ENCODE data around the gene GLI3. TPM values are rescaled to one million over a fixed set of nuclear protein-coding genes. Genes with fewer than 3 reads are reported as not detected.

GLI3 gene
- polyA plus RNA-seq, 1 of the 3 experiments (the other 2 are of a cell fraction), result 0.08 TPM

DNA sequence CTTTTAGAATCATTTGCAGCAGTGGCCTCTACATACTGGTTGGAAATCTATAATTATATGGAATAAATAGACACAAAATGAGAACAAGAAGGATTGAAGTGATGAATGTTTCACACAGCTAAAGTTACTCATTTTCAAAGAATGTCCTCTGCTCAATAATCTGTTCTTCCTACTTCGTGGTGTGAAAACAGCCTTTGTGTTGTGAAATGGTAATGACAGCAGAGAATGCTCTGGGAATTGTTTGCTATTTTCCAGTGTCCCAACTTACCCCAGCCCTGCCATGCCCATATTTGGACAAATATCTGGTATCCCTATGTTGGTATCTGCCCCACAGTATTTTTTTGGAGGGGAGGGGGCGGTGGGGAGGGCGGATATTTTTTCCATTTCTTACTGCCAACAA lies 130.4 kb downstream of the GLI3 start:
- no peaks in the 10 kb centered on the region for H3K79me2 ChIP-seq (ENCODE audit: insufficient read depth)

DNA sequence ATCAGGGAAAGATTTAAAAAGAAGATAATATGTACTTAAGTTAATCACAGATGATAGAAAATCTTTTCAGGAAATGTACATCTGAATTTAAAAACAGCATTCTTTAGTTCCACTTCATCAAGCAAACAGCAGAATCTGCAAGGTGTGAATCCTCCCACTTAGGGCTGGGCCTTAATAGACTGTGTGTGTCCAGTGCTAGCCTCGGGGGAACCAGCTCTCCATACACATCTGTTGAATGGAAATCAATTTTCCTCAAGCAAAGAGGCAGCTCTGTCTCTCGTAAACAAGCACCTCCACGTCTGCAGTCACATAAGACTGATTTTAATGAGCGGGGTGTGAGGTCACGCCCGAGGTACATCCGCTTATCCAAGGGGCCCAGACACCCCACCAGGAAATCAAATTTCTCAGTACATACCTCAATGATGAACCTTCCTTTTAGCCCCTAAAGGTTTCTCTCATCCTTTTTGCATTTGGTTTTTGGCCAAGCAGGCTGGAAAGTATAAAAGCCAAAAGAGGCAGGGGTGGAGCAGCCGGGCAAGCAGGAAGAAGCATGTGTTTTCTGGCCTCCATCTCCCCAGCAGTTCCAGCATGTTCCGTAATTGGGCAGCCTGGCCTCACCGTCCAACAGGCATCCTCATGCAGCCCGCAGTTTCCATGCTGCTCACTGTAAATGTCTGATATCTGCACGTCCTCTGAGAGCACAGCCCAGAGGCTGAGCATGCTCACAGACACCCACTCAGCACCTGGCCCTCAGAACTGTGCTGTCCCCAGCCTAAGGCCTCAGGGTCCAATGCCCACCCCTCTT lies 131.3 kb downstream of the GLI3 start:
- Histone ChIP-seq H3K79me2 (ENCODE audit: insufficient read depth) (no peaks in the 10 kb centered on the region), H3K27ac (ENCODE audit: low read depth in 2 of 2, low read length in 1 of 2) (no peak overlapping the region), H3K9ac (no peak overlapping the region), H3K4me2 (no peak overlapping the region), H3K9me3 (no peaks in the 10 kb centered on the region), H2AFZ (ENCODE audit: low read depth) (no peak overlapping the region), H3K9me2 (no peaks in the 10 kb centered on the region), H3F3A (replicated peaks; ENCODE audit: insufficient read depth) (no peaks in the 10 kb centered on the region), H3K4me1 (ENCODE audit: control insufficient read depth in 1 of 2, insufficient read depth in 2 of 2, low read depth in 1 of 2, low read length in 1 of 2) (no peaks in the 10 kb centered on the region; a peak in 1 of 4 replicates), H4K20me1 (ENCODE audit: insufficient read depth) (no peaks in the 10 kb centered on the region), H3K27me3 (ENCODE audit: insufficient read depth) (peaks cover 61% of the 10 kb centered on the region; the same call in 1 of the 2 replicates), H3K36me3 (replicated peaks in 1 of 2; ENCODE audit: control insufficient read depth in 1 of 2, insufficient read depth in 2 of 2, low read length in 1 of 2) (no peaks in the 10 kb centered on the region), H3K4me3 (ENCODE audit: low read depth in 2 of 2, low read length in 1 of 2) (no peak overlapping the region)
- ChIA-PET CTCF (no interaction called here), POLR2A (no interaction called here)
- 31% methylated on average over 12 of the region's 12 CpGs for WGBS (ENCODE audit: low lambda C conversion rate)
- DNase-seq, result no peak
- TF ChIP-seq CHD2 (IDR thresholded peaks at IDR 0.05; ENCODE audit: low read length, partially characterized antibody) (no peak), TAF1 (IDR thresholded peaks at IDR 0.05; ENCODE audit: borderline replicate concordance, low read depth, low read length) (no peak), MXI1 (IDR thresholded peaks at IDR 0.05; ENCODE audit: low read depth, low read length) (no peak), FOXJ3 (CRISPR knock-in tag; IDR thresholded peaks at IDR 0.05) (no peak), RAD21 (IDR thresholded peaks at IDR 0.05; ENCODE audit: low read length) (no peak), REST (IDR thresholded peaks at IDR 0.05; ENCODE audit: low read depth, low read length) (no peak), TCF12 (IDR thresholded peaks at IDR 0.05) (no peak), USF2 (IDR thresholded peaks at IDR 0.05; ENCODE audit: borderline replicate concordance, low read depth, low read length) (no peak), NRF1 (IDR thresholded peaks at IDR 0.05; ENCODE audit: low read depth, low read length) (no peak), ELF1 (IDR thresholded peaks at IDR 0.05) (no peak), FOXM1 (IDR thresholded peaks at IDR 0.05; ENCODE audit: low read depth) (no peak), RCOR1 (IDR thresholded peaks at IDR 0.05; ENCODE audit: low read length) (no peak), GATA2 (CRISPR knock-in tag; IDR thresholded peaks at IDR 0.05) (no peak), EZH2phosphoT487 (IDR thresholded peaks at IDR 0.05; ENCODE audit: borderline replicate concordance, low read depth) (no peak), GABPA (IDR thresholded peaks at IDR 0.05; ENCODE audit: low read depth) (no peak), FOSL2 (IDR thresholded peaks at IDR 0.05; ENCODE audit: borderline replicate concordance, low read depth) (no peak)
- TF ChIP-seq, protein P1, sequence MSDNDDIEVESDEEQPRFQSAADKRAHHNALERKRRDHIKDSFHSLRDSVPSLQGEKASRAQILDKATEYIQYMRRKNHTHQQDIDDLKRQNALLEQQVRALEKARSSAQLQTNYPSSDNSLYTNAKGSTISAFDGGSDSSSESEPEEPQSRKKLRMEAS (IDR thresholded peaks at IDR 0.05; ENCODE audit: low read depth), result no peak
- TF ChIP-seq, protein P2, sequence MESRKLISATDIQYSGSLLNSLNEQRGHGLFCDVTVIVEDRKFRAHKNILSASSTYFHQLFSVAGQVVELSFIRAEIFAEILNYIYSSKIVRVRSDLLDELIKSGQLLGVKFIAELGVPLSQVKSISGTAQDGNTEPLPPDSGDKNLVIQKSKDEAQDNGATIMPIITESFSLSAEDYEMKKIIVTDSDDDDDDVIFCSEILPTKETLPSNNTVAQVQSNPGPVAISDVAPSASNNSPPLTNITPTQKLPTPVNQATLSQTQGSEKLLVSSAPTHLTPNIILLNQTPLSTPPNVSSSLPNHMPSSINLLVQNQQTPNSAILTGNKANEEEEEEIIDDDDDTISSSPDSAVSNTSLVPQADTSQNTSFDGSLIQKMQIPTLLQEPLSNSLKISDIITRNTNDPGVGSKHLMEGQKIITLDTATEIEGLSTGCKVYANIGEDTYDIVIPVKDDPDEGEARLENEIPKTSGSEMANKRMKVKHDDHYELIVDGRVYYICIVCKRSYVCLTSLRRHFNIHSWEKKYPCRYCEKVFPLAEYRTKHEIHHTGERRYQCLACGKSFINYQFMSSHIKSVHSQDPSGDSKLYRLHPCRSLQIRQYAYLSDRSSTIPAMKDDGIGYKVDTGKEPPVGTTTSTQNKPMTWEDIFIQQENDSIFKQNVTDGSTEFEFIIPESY (IDR thresholded peaks at IDR 0.05; ENCODE audit: borderline replicate concordance, low read depth), result no peak

More for the DNA sequence above, 130.4 kb downstream of the GLI3 start:
- no peaks in the 10 kb centered on the region for H3K9me3 ChIP-seq
- H3K9ac ChIP-seq, result no peak overlapping the region
- CTCF ChIA-PET, result no interaction called here
- no peak overlapping the region for H2AFZ ChIP-seq (ENCODE audit: low read depth)
- no peak overlapping the region for H3K4me2 ChIP-seq
- peaks cover 69% of the 10 kb centered on the region; the same call in 1 of the 2 replicates for H3K27me3 ChIP-seq (ENCODE audit: insufficient read depth)
- no peaks in the 10 kb centered on the region for H3K9me2 ChIP-seq
- POLR2A ChIA-PET, result no interaction called here
- DNase-seq, result no peak
- H3K4me3 ChIP-seq (ENCODE audit: low read depth in 2 of 2, low read length in 1 of 2), result no peak overlapping the region
- no peaks in the 10 kb centered on the region for H3F3A ChIP-seq (replicated peaks; ENCODE audit: insufficient read depth)
- no peak for TF ChIP-seq TAF1 (IDR thresholded peaks at IDR 0.05; ENCODE audit: borderline replicate concordance, low read depth, low read length)
- no peak for TF ChIP-seq GABPA (IDR thresholded peaks at IDR 0.05; ENCODE audit: low read depth)
- no peak for TF ChIP-seq JUND (IDR thresholded peaks at IDR 0.05)
- TF ChIP-seq, protein P1 (IDR thresholded peaks at IDR 0.05; ENCODE audit: low read depth), result no peak
- no peak for TF ChIP-seq TEAD4 (IDR thresholded peaks at IDR 0.05; ENCODE audit: borderline replicate concordance, insufficient read depth)
- no peak for TF ChIP-seq MXI1 (IDR thresholded peaks at IDR 0.05; ENCODE audit: low read depth, low read length)
- H4K20me1 ChIP-seq (ENCODE audit: insufficient read depth), result no peaks in the 10 kb centered on the region
- WGBS (ENCODE audit: low lambda C conversion rate), result under 1% methylated on average over 3 of the region's 3 CpGs
- H3K27ac ChIP-seq (ENCODE audit: low read depth in 2 of 2, low read length in 1 of 2), result no peak overlapping the region
- no peaks in the 10 kb centered on the region for H3K36me3 ChIP-seq (replicated peaks in 1 of 2; ENCODE audit: control insufficient read depth in 1 of 2, insufficient read depth in 2 of 2, low read length in 1 of 2)
- no peaks in the 10 kb centered on the region; a peak in 1 of 4 replicates for H3K4me1 ChIP-seq (ENCODE audit: control insufficient read depth in 1 of 2, insufficient read depth in 2 of 2, low read depth in 1 of 2, low read length in 1 of 2)

Data from SK-N-SH (cell line).